HepG2 (cell line): Measurements from ENCODE around the gene DYNLL2. TPM values are rescaled to one million over a fixed set of nuclear protein-coding genes. Genes with fewer than 3 reads are reported as not detected.

ENCODE experiments used
- CBX2 ChIP-seq, 2 experiments: fragments of 200-600 bp in 1 of 2; sonication (generic); formaldehyde crosslinking in 1 of 2; IDR thresholded peaks; 2 replicates each; pipeline versions ENCODE4 v1.7.0 to v1.8.1; 2018 to 2022; ENCODE audit warnings: low read depth in 2 of 2, low read length in 1 of 2, mild to moderate bottlenecking in 1 of 2, missing genetic modification reagents in 1 of 2
- FOXK1 ChIP-seq: sonication (generic); formaldehyde crosslinking; IDR thresholded peaks from 2 replicates; pipeline ENCODE4 v1.4.0; 2020; ENCODE audit warnings: low read depth, missing genetic modification reagents, borderline replicate concordance
- HDAC2 ChIP-seq: sonication (generic); formaldehyde crosslinking; IDR thresholded peaks from 2 replicates; pipeline ENCODE4 v1.4.0; 2020; ENCODE audit warnings: missing genetic modification reagents
- HES4 ChIP-seq: sonication (generic); formaldehyde crosslinking; IDR thresholded peaks from 2 replicates; pipeline ENCODE4 v1.9.0; 2021; ENCODE audit warnings: mild to moderate bottlenecking, missing genetic modification reagents, borderline replicate concordance
- HMG20A ChIP-seq: IDR thresholded peaks from 2 replicates; pipeline ENCODE4 v1.6.1; 2016; ENCODE audit warnings: borderline replicate concordance
- HNF4A ChIP-seq: sonication (generic); formaldehyde crosslinking; IDR thresholded peaks from 2 replicates; pipeline ENCODE4 v1.4.0; 2020; ENCODE audit warnings: missing genetic modification reagents
- NR2F6 ChIP-seq, 2 experiments: IDR thresholded peaks; 2 replicates each; pipeline ENCODE4 v1.6.1; 2016; ENCODE audit warnings: antibody characterized with exemption in 1 of 2, mild to moderate bottlenecking in 1 of 2
- TARDBP ChIP-seq: sonication (generic); formaldehyde crosslinking; IDR thresholded peaks from 2 replicates; pipeline ENCODE4 v1.8.0; 2022; ENCODE audit warnings: mild to moderate bottlenecking, missing genetic modification reagents
- ZNF281 ChIP-seq: sonication (generic); formaldehyde crosslinking; IDR thresholded peaks from 2 replicates; pipeline ENCODE4 v1.4.0; 2020; ENCODE audit warnings: missing genetic modification reagents, borderline replicate concordance
- ZNF292 ChIP-seq: sonication (generic); formaldehyde crosslinking; IDR thresholded peaks from 2 replicates; pipeline ENCODE4 v1.8.1; 2022; ENCODE audit warnings: mild to moderate bottlenecking, low read depth, missing genetic modification reagents, borderline replicate concordance
- ZNF556 ChIP-seq: sonication (generic); formaldehyde crosslinking; IDR thresholded peaks from 2 replicates; pipeline ENCODE4 v1.4.0; 2020; ENCODE audit warnings: mild to moderate bottlenecking, missing genetic modification reagents, borderline replicate concordance
- ZNF615 ChIP-seq: sonication (generic); formaldehyde crosslinking; IDR thresholded peaks from 2 replicates; pipeline ENCODE4 v1.5.0; 2020; ENCODE audit warnings: mild to moderate bottlenecking, missing genetic modification reagents, borderline replicate concordance
- ZNF619 ChIP-seq: sonication (generic); formaldehyde crosslinking; IDR thresholded peaks from 2 replicates; pipeline ENCODE4 v1.4.0; 2020; ENCODE audit warnings: mild to moderate bottlenecking, missing genetic modification reagents
- ZNF891 ChIP-seq: sonication (generic); formaldehyde crosslinking; IDR thresholded peaks from 2 replicates; pipeline ENCODE4 v1.5.0; 2020; ENCODE audit warnings: mild to moderate bottlenecking, missing genetic modification reagents
- polyA plus RNA-seq, 8 experiments: library from polyadenylated mRNA; depleted of rRNA in 3 of 8; stranded (reverse) in 7 of 8; unstranded in 1 of 8; fragments of >200 nt; fragmentation: Illumina TruSeq in 4 of 8; extraction: Trizol in 4 of 8; gene quantifications; 2 replicates each; pipeline versions ENCODE4 v1.2.1 to v1.2.3, GENCODE V29; 2011 to 2016; ENCODE audit warnings: low read depth in 4 of 8, missing spikeins in 1 of 8, mixed read lengths in 1 of 8; ENCODE audit not compliant: insufficient read depth in 1 of 8
- total RNA-seq, 5 experiments: library from RNA; depleted of rRNA; stranded (reverse); fragments of >200 nt; fragmentation: Illumina TruSeq; extraction: Trizol; gene quantifications; 2 replicates each; pipeline ENCODE4 v1.2.3, GENCODE V29; 2016; ENCODE audit warnings: low read depth in 1 of 5
- TF ChIP-seq, protein P1 (sequence below): IDR thresholded peaks from 2 replicates; pipeline ENCODE4 v1.6.1; 2018; ENCODE audit warnings: missing genetic modification reagents, mild to moderate bottlenecking, missing compliant biosample characterization
- TF ChIP-seq, protein P2 (sequence below): sonication (generic); formaldehyde crosslinking; IDR thresholded peaks from 2 replicates; pipeline ENCODE4 v1.4.0; 2020; ENCODE audit warnings: missing genetic modification reagents, low read depth, mild to moderate bottlenecking, borderline replicate concordance
- TF ChIP-seq, protein P3 (sequence below): sonication (generic); formaldehyde crosslinking; IDR thresholded peaks from 2 replicates; pipeline ENCODE4 v1.5.0; 2020; ENCODE audit warnings: mild to moderate bottlenecking, missing genetic modification reagents

Gene DYNLL2
- total and polyA plus RNA-seq, 2 of the 13 experiments (the other 11 are each of a cell fraction or from before 2014, with no cell fraction given), result 9.5 to 29.0 TPM

DNA sequence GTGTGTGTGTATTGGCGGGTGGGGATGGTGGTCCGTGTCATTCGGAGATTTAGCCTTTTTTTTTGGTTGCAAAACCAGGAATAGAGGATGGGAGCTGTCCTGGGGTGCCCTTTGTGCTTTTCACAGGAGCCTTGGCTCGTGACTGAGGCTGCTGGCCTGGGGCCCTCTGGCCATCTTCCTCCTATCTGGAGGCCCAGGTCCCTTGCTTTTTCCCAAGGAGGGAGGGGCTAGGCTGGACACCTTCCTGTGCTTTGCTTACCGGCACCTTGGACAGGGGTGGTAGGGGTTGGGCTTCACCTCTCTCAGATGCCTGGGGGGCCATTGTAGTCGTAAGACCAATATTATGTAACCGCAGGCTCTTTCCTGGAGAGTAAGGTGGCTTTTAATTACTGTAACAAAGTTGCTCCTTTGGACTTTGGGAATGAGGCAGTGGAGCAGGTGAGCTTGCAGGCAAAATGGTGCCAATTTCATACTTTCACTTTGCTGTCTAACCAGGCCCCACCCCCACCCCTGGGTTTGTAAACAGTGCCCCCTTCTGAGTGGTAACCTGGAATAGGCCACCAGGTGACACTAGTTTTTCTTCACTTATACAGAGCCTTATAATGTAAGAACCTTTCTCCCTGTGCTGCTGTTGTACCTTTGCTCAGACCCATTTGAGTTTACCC is 1.2 kb downstream of the DYNLL2 start (continued):
- TF ChIP-seq, protein P1, sequence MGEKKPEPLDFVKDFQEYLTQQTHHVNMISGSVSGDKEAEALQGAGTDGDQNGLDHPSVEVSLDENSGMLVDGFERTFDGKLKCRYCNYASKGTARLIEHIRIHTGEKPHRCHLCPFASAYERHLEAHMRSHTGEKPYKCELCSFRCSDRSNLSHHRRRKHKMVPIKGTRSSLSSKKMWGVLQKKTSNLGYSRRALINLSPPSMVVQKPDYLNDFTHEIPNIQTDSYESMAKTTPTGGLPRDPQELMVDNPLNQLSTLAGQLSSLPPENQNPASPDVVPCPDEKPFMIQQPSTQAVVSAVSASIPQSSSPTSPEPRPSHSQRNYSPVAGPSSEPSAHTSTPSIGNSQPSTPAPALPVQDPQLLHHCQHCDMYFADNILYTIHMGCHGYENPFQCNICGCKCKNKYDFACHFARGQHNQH (CRISPR knock-in tag), result 0 out of 2 replicates have a peak, but pooled peaks have one; percentile 41
- TF ChIP-seq HES4 (CRISPR knock-in tag) (no peak), ZNF281 (peak; percentile 85), ZNF619 (no peak), HNF4A (CRISPR knock-in tag) (peak; percentile 49; the same call in 1 of the 2 replicates), CBX2 (IDR thresholded peaks at IDR 0.05; ENCODE audit: low read depth, low read length) (no peak), CBX2 (CRISPR knock-in tag; IDR thresholded peaks at IDR 0.05; ENCODE audit: low read depth) (no peak), TARDBP (CRISPR knock-in tag) (peak; percentile 43; the same call in 1 of the 2 replicates), ZNF292 (CRISPR knock-in tag) (no peak), ZNF891 (CRISPR knock-in tag) (no peak), NR2F6 (IDR thresholded peaks at IDR 0.05) (no peak), NR2F6 (CRISPR knock-in tag; IDR thresholded peaks at IDR 0.05) (0 out of 2 replicates have a peak, but pooled peaks have one; percentile 11), HDAC2 (0 out of 2 replicates have a peak, but pooled peaks have one; percentile 34), ZNF615 (CRISPR knock-in tag) (peak; percentile 81; the same call in 1 of the 2 replicates), FOXK1 (CRISPR knock-in tag) (peak; percentile 41; the same call in 1 of the 2 replicates), HMG20A (CRISPR knock-in tag) (0 out of 2 replicates have a peak, but pooled peaks have one; percentile 14), ZNF556 (CRISPR knock-in tag) (peak; percentile 18; the same call in 1 of the 2 replicates)
- TF ChIP-seq, protein P2, sequence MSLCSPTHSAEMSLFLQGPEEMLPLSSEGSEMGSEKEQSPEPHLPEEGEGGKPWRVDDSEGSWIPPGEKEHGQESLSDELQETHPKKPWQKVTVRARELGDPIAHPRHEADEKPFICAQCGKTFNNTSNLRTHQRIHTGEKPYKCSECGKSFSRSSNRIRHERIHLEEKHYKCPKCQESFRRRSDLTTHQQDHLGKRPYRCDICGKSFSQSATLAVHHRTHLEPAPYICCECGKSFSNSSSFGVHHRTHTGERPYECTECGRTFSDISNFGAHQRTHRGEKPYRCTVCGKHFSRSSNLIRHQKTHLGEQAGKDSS (CRISPR knock-in tag), result 0 out of 2 replicates have a peak, but pooled peaks have one; percentile 40
- TF ChIP-seq, protein P3, sequence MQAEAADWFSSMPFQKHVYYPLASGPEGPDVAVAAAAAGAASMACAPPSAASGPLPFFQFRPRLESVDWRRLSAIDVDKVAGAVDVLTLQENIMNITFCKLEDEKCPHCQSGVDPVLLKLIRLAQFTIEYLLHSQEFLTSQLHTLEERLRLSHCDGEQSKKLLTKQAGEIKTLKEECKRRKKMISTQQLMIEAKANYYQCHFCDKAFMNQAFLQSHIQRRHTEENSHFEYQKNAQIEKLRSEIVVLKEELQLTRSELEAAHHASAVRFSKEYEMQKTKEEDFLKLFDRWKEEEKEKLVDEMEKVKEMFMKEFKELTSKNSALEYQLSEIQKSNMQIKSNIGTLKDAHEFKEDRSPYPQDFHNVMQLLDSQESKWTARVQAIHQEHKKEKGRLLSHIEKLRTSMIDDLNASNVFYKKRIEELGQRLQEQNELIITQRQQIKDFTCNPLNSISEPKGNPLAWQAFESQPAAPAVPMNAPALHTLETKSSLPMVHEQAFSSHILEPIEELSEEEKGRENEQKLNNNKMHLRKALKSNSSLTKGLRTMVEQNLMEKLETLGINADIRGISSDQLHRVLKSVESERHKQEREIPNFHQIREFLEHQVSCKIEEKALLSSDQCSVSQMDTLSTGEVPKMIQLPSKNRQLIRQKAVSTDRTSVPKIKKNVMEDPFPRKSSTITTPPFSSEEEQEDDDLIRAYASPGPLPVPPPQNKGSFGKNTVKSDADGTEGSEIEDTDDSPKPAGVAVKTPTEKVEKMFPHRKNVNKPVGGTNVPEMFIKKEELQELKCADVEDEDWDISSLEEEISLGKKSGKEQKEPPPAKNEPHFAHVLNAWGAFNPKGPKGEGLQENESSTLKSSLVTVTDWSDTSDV (CRISPR knock-in tag), result no peak
